ENCODE data around the gene MTHFD2L. TPM values are rescaled to one million over a fixed set of nuclear protein-coding genes. Genes with fewer than 3 reads are reported as not detected.

Gene MTHFD2L
- total RNA-seq, 1 donor from 2014 or later: 15.5 TPM

DNA sequence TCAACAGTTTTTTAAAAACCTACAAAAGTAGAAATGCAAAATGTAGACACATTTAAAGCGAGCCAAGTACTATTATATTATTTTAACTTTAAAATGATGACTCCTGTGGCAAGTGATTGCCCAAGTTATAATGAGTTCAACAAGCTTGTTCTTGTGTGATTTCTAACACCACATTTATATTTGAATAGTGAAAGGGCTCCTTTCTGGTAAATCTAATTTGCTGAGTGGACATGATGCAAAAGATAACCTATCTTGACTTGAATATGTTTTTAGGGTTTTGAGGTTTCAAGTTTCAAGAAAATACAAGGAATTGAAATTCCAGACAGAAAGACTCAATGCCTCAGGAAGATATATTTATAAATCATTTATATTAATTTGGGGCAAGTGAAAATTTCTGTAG, 149.3 kb downstream of the MTHFD2L start:
- no peaks in the 10 kb centered on the region for H3K4me1 ChIP-seq
- no peak overlapping the region for H3K4me3 ChIP-seq
- H3K27ac ChIP-seq: no peak overlapping the region
- no peaks in the 10 kb centered on the region for H3K27me3 ChIP-seq
- H3K36me3 ChIP-seq: no peaks in the 10 kb centered on the region
- intact Hi-C loops (cut with DNase I): loop anchor here (10.0 kb wide), 1 partner anchor 112 kb away; no protein-coding TSS in a partner anchor
- no peak for DNase-seq (ENCODE audit: extremely low spot score in 2 of 2)
- no peaks in the 10 kb centered on the region for H3K9me3 ChIP-seq
- TF ChIP-seq POLR2A (IDR thresholded peaks at IDR 0.05) (no peak), POLR2AphosphoS5 (IDR thresholded peaks at IDR 0.05; ENCODE audit: insufficient read depth in 1 of 2, low read depth in 1 of 2) (no peak), CTCF (IDR thresholded peaks at IDR 0.05) (no peak)

GRCh38 chr4:74308215-74308614, 150.3 kb downstream of the MTHFD2L start, which contains the start of gene EPGN:
Gene EPGN, plus strand, starts transcription at chr4:74308470. Its CDS starts 64 bp downstream, at chr4:74308534.
- no peaks in the 10 kb centered on the region for H3K36me3 ChIP-seq
- no peaks in the 10 kb centered on the region for H3K4me1 ChIP-seq
- H3K27ac ChIP-seq: no peak within 1 kb of the TSS
- intact Hi-C loops (cut with DNase I): loop anchor here (10.0 kb wide), 1 partner anchor 113 kb away; no protein-coding TSS in a partner anchor
- H3K4me3 ChIP-seq: peak within 1 kb of the TSS in 1 of 2 donors; percentile 18
- TF ChIP-seq CTCF (IDR thresholded peaks at IDR 0.05) (no peak), POLR2AphosphoS5 (IDR thresholded peaks at IDR 0.05; ENCODE audit: insufficient read depth in 1 of 2, low read depth in 1 of 2) (peak in 1 of 2 donors; percentile 37), POLR2A (IDR thresholded peaks at IDR 0.05) (no peak)
- no peak for DNase-seq (ENCODE audit: extremely low spot score in 2 of 2)
- no peaks in the 10 kb centered on the region for H3K9me3 ChIP-seq
- no peaks in the 10 kb centered on the region for H3K27me3 ChIP-seq

GRCh38 chr4:74309223-74309622, 151.3 kb downstream of the MTHFD2L start:
- Histone ChIP-seq H3K4me1 (no peaks in the 10 kb centered on the region), H3K9me3 (no peaks in the 10 kb centered on the region), H3K27me3 (no peaks in the 10 kb centered on the region), H3K36me3 (no peaks in the 10 kb centered on the region), H3K4me3 (peak overlapping the region in 1 of 2 donors; percentile 18), H3K27ac (no peak overlapping the region)
- intact Hi-C loops (cut with DNase I): loop anchor here (10.0 kb wide), 1 partner anchor 114 kb away; no protein-coding TSS in a partner anchor
- no peak for DNase-seq (ENCODE audit: extremely low spot score in 2 of 2)
- TF ChIP-seq CTCF (IDR thresholded peaks at IDR 0.05): no peak
- no peak for TF ChIP-seq POLR2A (IDR thresholded peaks at IDR 0.05)
- no peak for TF ChIP-seq POLR2AphosphoS5 (IDR thresholded peaks at IDR 0.05; ENCODE audit: insufficient read depth in 1 of 2, low read depth in 1 of 2)

GRCh38 chr4:74311696-74312313, 153.9 kb downstream of the MTHFD2L start:
- Histone ChIP-seq H3K9me3 (no peaks in the 10 kb centered on the region), H3K36me3 (no peaks in the 10 kb centered on the region), H3K4me3 (no peak overlapping the region), H3K27me3 (no peaks in the 10 kb centered on the region), H3K4me1 (no peaks in the 10 kb centered on the region), H3K27ac (no peak overlapping the region)
- intact Hi-C loops (cut with DNase I): no loop called here
- TF ChIP-seq POLR2AphosphoS5 (IDR thresholded peaks at IDR 0.05; ENCODE audit: insufficient read depth in 1 of 2, low read depth in 1 of 2) (no peak), CTCF (IDR thresholded peaks at IDR 0.05) (peak in 1 of 3 experiments; percentile 18), POLR2A (IDR thresholded peaks at IDR 0.05) (no peak)
- no peak for DNase-seq (ENCODE audit: extremely low spot score in 2 of 2)

- no peaks in the 10 kb centered on the region for H3K36me3 ChIP-seq
- no peaks in the 10 kb centered on the region for H3K9me3 ChIP-seq
- DNase-seq (ENCODE audit: extremely low spot score in 2 of 2): no peak
- no peaks in the 10 kb centered on the region for H3K4me1 ChIP-seq
- intact Hi-C loops (cut with DNase I): no loop called here
- no peak overlapping the region for H3K4me3 ChIP-seq
- H3K27me3 ChIP-seq: no peaks in the 10 kb centered on the region
- no peak for TF ChIP-seq CTCF (IDR thresholded peaks at IDR 0.05)
- TF ChIP-seq POLR2A (IDR thresholded peaks at IDR 0.05): no peak
- no peak for TF ChIP-seq POLR2AphosphoS5 (IDR thresholded peaks at IDR 0.05; ENCODE audit: insufficient read depth in 1 of 2, low read depth in 1 of 2)
- H3K27ac ChIP-seq: no peak overlapping the region
Observed at GRCh38 chr4:74314329-74314728, 156.4 kb downstream of the MTHFD2L start.
